GM23338 (cell line): ENCODE measurements around the gene DMAC1. TPM values are rescaled to one million over a fixed set of nuclear protein-coding genes. Genes with fewer than 3 reads are reported as not detected.

ENCODE experiments used
- ATAC-seq: fragments of 200-7000 bp; cut with Tn5 transposase; 3 replicates; pipeline ENCODE4 v1.9.1; 2020
- DNase-seq: peaks from one replicate; pipeline ENCODE4 v3.0.0-alpha.2; 2015; ENCODE audit warnings: low spot score
- H2AFZ ChIP-seq: fragments of 200-600 bp; sonication (generic); 2 replicates; pipeline ENCODE4 v1.8.0; 2016; ENCODE audit warnings: antibody characterized with exemption, mild to moderate bottlenecking, moderate library complexity
- H3F3A ChIP-seq: fragments of 200-600 bp; sonication (generic); replicated peaks from 2 replicates; pipeline ENCODE4 v1.8.0; 2017; ENCODE audit warnings: antibody characterized with exemption, mixed run types, low read depth
- H3K27ac ChIP-seq: fragments of 200-600 bp; sonication (generic); 2 replicates; pipeline ENCODE4 v1.6.1; 2016; ENCODE audit warnings: low read depth
- H3K27me3 ChIP-seq: fragments of 200-600 bp; sonication (generic); 2 replicates; pipeline ENCODE4 v1.8.0; 2016; ENCODE audit warnings: mild to moderate bottlenecking, mixed run types, moderate library complexity; ENCODE audit not compliant: insufficient read depth
- H3K36me3 ChIP-seq: fragments of 200-600 bp; sonication (generic); 2 replicates; pipeline ENCODE4 v1.8.0; 2016; ENCODE audit warnings: mild to moderate bottlenecking; ENCODE audit not compliant: insufficient read depth
- H3K4me1 ChIP-seq: fragments of 200-600 bp; sonication (generic); 2 replicates; pipeline ENCODE4 v1.8.0; 2016; ENCODE audit warnings: mild to moderate bottlenecking, moderate library complexity; ENCODE audit not compliant: insufficient read depth
- H3K4me2 ChIP-seq: fragments of 200-600 bp; sonication (generic); 2 replicates; pipeline ENCODE4 v1.7.1; 2017; ENCODE audit warnings: mixed run types
- H3K4me3 ChIP-seq: fragments of 200-600 bp; sonication (generic); 2 replicates; pipeline ENCODE4 v1.6.1; 2016; ENCODE audit warnings: mixed run types
- H3K79me2 ChIP-seq: fragments of 200-600 bp; sonication (generic); replicated peaks from 2 replicates; pipeline ENCODE4 v1.8.0; 2017; ENCODE audit warnings: mild to moderate bottlenecking; ENCODE audit not compliant: insufficient read depth
- H3K9me2 ChIP-seq: fragments of 200-600 bp; sonication (generic); 2 replicates; pipeline ENCODE4 v1.8.0; 2017; ENCODE audit not compliant: insufficient read depth
- H4K20me1 ChIP-seq: fragments of 200-600 bp; sonication (generic); replicated peaks from 2 replicates; pipeline ENCODE4 v1.8.0; 2017; ENCODE audit warnings: mild to moderate bottlenecking; ENCODE audit not compliant: insufficient read depth
- H3K27ac Mint-ChIP-seq: 2 replicates; pipeline ENCODE4 v1.8.0; 2020; ENCODE audit warnings: inconsistent platforms, mild to moderate bottlenecking, moderate library complexity, mixed read lengths
- H3K27me3 Mint-ChIP-seq: 3 replicates; pipeline ENCODE4 v1.8.0; 2022; ENCODE audit warnings: low read depth, mild to moderate bottlenecking, moderate library complexity, mixed read lengths, inconsistent platforms; ENCODE audit not compliant: insufficient read depth, poor library complexity
- H3K36me3 Mint-ChIP-seq: 3 replicates; pipeline ENCODE4 v1.8.0; 2021; ENCODE audit warnings: low read depth, mild to moderate bottlenecking, inconsistent platforms, moderate library complexity, mixed read lengths
- H3K4me1 Mint-ChIP-seq: 3 replicates; pipeline ENCODE4 v1.8.0; 2020; ENCODE audit warnings: mild to moderate bottlenecking, inconsistent platforms, mixed read lengths
- H3K4me3 Mint-ChIP-seq: 3 replicates; pipeline ENCODE4 v1.8.0; 2021; ENCODE audit warnings: moderate library complexity, mild to moderate bottlenecking, inconsistent platforms, mixed read lengths
- H3K9me3 Mint-ChIP-seq: 3 replicates; pipeline ENCODE4 v1.8.0; 2020; ENCODE audit warnings: moderate library complexity, mild to moderate bottlenecking, inconsistent platforms, mixed read lengths
- CREB1 ChIP-seq: fragments of 250-450 bp; sonication (Bioruptor Pico); IDR thresholded peaks from 2 replicates; pipeline ENCODE4 v1.5.0; 2020; ENCODE audit warnings: low read depth, mild to moderate bottlenecking, moderate library complexity
- EZH2 ChIP-seq: fragments of 200-600 bp; sonication (generic); IDR thresholded peaks from one replicate; pipeline ENCODE4 v1.8.0; 2017; ENCODE audit warnings: antibody characterized with exemption, mild to moderate bottlenecking, low read depth; ENCODE audit not compliant: unreplicated experiment
- EZH2phosphoT487 ChIP-seq: fragments of 200-600 bp; sonication (generic); IDR thresholded peaks from one replicate; pipeline ENCODE4 v1.8.1; 2018; ENCODE audit warnings: antibody characterized with exemption; ENCODE audit not compliant: unreplicated experiment
- JUNB ChIP-seq: IDR thresholded peaks from one replicate; pipeline ENCODE4 v1.6.1; 2016; ENCODE audit warnings: antibody characterized with exemption; ENCODE audit not compliant: unreplicated experiment
- NANOG ChIP-seq: IDR thresholded peaks from 2 replicates; pipeline ENCODE4 v1.6.1; 2016; ENCODE audit warnings: antibody characterized with exemption, borderline replicate concordance
- POLR2AphosphoS5 ChIP-seq: IDR thresholded peaks from 2 replicates; pipeline ENCODE4 v1.6.1; 2016; ENCODE audit warnings: antibody characterized with exemption, low read depth
- STAT1 ChIP-seq: IDR thresholded peaks from one replicate; pipeline ENCODE4 v1.6.1; 2016; ENCODE audit warnings: antibody characterized with exemption; ENCODE audit not compliant: unreplicated experiment
- ZNF114 ChIP-seq: fragments of 250-450 bp; sonication (Bioruptor Pico); IDR thresholded peaks from 2 replicates; pipeline ENCODE4 v1.5.0; 2020; ENCODE audit warnings: mild to moderate bottlenecking, moderate library complexity
- ZNF331 ChIP-seq: fragments of 250-450 bp; sonication (Bioruptor Pico); IDR thresholded peaks from 2 replicates; pipeline ENCODE4 v1.5.0; 2020; ENCODE audit warnings: low read depth, mild to moderate bottlenecking, moderate library complexity
- polyA plus RNA-seq: library from polyadenylated mRNA; unstranded; fragments of >200 nt; fragmentation: Nextera tagmentation; extraction: Ambion mirVana; gene quantifications from 2 replicates; pipeline ENCODE4 v1.2.1, GENCODE V29; 2016
- total RNA-seq: library from RNA; depleted of rRNA; stranded (reverse); fragments of >200 nt; shearing (Covaris generic); gene quantifications from 2 replicates; pipeline ENCODE4 v1.2.3, GENCODE V29; 2014
- TF ChIP-seq, protein P1 (sequence below), 2 experiments: fragments of 200-600 bp in 1 of 2; sonication (generic) in 1 of 2; conservative IDR thresholded peaks; 2 replicates each; pipeline versions ENCODE4 v1.5.1 to v1.6.1; 2016 to 2017; ENCODE audit warnings: antibody characterized with exemption in 2 of 2, low read depth in 2 of 2, mild to moderate bottlenecking in 2 of 2, moderate library complexity in 1 of 2
- TF ChIP-seq, protein P2 (sequence below): IDR thresholded peaks from one replicate; pipeline ENCODE4 v1.6.1; 2018; ENCODE audit warnings: antibody characterized with exemption; ENCODE audit not compliant: unreplicated experiment
- TF ChIP-seq, protein P3 (sequence below): IDR thresholded peaks from 2 replicates; pipeline ENCODE4 v1.6.1; 2016; ENCODE audit warnings: antibody characterized with exemption
- TF ChIP-seq, protein P4 (sequence below): fragments of 250-450 bp; sonication (Bioruptor Pico); IDR thresholded peaks from 2 replicates; pipeline ENCODE4 v1.5.0; 2020; ENCODE audit warnings: mild to moderate bottlenecking, moderate library complexity

DMAC1 gene
- total and polyA plus RNA-seq, 2 experiments from 2014 or later = 24.6 to 116 TPM

DNA sequence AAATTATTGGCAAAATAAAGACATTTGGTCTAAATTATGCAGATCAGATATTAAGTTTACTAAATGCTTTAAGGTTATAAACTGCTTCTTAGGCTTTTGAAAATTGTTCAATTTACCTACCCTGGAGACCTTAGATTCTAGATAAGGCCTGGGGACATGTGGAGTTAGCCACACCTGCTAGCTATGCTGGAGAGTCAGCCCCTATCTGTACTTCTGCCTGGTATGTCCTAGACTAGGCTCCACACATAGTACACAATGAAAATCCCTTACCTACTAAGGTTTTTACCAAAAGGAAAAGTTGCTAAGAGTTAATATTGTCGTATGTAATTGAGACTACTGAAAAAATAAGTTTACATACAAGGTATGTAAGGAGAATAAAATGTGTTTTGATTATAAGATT is 49.8 kb upstream of the DMAC1 start:
- Mint-ChIP-seq H3K27ac (no peak overlapping the region), H3K27me3 (no peaks in the 10 kb centered on the region), H3K4me1 (peaks cover 7% of the 10 kb centered on the region; the same call in 2 of the 3 replicates), H3K4me3 (no peak overlapping the region), H3K36me3 (peaks cover 3% of the 10 kb centered on the region; the same call in 1 of the 3 replicates), H3K9me3 (peaks cover 4% of the 10 kb centered on the region; the same call in 1 of the 3 replicates)
- DNase-seq (no peak), ATAC-seq (no peak)
- H3K4me3 ChIP-seq = no peak overlapping the region
- no peaks in the 10 kb centered on the region for H3K36me3 ChIP-seq
- H3K4me2 ChIP-seq = no peak overlapping the region
- TF ChIP-seq, protein P1, sequence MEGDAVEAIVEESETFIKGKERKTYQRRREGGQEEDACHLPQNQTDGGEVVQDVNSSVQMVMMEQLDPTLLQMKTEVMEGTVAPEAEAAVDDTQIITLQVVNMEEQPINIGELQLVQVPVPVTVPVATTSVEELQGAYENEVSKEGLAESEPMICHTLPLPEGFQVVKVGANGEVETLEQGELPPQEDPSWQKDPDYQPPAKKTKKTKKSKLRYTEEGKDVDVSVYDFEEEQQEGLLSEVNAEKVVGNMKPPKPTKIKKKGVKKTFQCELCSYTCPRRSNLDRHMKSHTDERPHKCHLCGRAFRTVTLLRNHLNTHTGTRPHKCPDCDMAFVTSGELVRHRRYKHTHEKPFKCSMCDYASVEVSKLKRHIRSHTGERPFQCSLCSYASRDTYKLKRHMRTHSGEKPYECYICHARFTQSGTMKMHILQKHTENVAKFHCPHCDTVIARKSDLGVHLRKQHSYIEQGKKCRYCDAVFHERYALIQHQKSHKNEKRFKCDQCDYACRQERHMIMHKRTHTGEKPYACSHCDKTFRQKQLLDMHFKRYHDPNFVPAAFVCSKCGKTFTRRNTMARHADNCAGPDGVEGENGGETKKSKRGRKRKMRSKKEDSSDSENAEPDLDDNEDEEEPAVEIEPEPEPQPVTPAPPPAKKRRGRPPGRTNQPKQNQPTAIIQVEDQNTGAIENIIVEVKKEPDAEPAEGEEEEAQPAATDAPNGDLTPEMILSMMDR (conservative IDR thresholded peaks at IDR 0.05; ENCODE audit: low read depth in 2 of 2) = no peak
- TF ChIP-seq, protein P2, sequence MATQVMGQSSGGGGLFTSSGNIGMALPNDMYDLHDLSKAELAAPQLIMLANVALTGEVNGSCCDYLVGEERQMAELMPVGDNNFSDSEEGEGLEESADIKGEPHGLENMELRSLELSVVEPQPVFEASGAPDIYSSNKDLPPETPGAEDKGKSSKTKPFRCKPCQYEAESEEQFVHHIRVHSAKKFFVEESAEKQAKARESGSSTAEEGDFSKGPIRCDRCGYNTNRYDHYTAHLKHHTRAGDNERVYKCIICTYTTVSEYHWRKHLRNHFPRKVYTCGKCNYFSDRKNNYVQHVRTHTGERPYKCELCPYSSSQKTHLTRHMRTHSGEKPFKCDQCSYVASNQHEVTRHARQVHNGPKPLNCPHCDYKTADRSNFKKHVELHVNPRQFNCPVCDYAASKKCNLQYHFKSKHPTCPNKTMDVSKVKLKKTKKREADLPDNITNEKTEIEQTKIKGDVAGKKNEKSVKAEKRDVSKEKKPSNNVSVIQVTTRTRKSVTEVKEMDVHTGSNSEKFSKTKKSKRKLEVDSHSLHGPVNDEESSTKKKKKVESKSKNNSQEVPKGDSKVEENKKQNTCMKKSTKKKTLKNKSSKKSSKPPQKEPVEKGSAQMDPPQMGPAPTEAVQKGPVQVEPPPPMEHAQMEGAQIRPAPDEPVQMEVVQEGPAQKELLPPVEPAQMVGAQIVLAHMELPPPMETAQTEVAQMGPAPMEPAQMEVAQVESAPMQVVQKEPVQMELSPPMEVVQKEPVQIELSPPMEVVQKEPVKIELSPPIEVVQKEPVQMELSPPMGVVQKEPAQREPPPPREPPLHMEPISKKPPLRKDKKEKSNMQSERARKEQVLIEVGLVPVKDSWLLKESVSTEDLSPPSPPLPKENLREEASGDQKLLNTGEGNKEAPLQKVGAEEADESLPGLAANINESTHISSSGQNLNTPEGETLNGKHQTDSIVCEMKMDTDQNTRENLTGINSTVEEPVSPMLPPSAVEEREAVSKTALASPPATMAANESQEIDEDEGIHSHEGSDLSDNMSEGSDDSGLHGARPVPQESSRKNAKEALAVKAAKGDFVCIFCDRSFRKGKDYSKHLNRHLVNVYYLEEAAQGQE = no peak
- TF ChIP-seq, protein P3, sequence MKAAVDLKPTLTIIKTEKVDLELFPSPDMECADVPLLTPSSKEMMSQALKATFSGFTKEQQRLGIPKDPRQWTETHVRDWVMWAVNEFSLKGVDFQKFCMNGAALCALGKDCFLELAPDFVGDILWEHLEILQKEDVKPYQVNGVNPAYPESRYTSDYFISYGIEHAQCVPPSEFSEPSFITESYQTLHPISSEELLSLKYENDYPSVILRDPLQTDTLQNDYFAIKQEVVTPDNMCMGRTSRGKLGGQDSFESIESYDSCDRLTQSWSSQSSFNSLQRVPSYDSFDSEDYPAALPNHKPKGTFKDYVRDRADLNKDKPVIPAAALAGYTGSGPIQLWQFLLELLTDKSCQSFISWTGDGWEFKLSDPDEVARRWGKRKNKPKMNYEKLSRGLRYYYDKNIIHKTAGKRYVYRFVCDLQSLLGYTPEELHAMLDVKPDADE = no peak
- no peak for TF ChIP-seq EZH2
- TF ChIP-seq, protein P4, sequence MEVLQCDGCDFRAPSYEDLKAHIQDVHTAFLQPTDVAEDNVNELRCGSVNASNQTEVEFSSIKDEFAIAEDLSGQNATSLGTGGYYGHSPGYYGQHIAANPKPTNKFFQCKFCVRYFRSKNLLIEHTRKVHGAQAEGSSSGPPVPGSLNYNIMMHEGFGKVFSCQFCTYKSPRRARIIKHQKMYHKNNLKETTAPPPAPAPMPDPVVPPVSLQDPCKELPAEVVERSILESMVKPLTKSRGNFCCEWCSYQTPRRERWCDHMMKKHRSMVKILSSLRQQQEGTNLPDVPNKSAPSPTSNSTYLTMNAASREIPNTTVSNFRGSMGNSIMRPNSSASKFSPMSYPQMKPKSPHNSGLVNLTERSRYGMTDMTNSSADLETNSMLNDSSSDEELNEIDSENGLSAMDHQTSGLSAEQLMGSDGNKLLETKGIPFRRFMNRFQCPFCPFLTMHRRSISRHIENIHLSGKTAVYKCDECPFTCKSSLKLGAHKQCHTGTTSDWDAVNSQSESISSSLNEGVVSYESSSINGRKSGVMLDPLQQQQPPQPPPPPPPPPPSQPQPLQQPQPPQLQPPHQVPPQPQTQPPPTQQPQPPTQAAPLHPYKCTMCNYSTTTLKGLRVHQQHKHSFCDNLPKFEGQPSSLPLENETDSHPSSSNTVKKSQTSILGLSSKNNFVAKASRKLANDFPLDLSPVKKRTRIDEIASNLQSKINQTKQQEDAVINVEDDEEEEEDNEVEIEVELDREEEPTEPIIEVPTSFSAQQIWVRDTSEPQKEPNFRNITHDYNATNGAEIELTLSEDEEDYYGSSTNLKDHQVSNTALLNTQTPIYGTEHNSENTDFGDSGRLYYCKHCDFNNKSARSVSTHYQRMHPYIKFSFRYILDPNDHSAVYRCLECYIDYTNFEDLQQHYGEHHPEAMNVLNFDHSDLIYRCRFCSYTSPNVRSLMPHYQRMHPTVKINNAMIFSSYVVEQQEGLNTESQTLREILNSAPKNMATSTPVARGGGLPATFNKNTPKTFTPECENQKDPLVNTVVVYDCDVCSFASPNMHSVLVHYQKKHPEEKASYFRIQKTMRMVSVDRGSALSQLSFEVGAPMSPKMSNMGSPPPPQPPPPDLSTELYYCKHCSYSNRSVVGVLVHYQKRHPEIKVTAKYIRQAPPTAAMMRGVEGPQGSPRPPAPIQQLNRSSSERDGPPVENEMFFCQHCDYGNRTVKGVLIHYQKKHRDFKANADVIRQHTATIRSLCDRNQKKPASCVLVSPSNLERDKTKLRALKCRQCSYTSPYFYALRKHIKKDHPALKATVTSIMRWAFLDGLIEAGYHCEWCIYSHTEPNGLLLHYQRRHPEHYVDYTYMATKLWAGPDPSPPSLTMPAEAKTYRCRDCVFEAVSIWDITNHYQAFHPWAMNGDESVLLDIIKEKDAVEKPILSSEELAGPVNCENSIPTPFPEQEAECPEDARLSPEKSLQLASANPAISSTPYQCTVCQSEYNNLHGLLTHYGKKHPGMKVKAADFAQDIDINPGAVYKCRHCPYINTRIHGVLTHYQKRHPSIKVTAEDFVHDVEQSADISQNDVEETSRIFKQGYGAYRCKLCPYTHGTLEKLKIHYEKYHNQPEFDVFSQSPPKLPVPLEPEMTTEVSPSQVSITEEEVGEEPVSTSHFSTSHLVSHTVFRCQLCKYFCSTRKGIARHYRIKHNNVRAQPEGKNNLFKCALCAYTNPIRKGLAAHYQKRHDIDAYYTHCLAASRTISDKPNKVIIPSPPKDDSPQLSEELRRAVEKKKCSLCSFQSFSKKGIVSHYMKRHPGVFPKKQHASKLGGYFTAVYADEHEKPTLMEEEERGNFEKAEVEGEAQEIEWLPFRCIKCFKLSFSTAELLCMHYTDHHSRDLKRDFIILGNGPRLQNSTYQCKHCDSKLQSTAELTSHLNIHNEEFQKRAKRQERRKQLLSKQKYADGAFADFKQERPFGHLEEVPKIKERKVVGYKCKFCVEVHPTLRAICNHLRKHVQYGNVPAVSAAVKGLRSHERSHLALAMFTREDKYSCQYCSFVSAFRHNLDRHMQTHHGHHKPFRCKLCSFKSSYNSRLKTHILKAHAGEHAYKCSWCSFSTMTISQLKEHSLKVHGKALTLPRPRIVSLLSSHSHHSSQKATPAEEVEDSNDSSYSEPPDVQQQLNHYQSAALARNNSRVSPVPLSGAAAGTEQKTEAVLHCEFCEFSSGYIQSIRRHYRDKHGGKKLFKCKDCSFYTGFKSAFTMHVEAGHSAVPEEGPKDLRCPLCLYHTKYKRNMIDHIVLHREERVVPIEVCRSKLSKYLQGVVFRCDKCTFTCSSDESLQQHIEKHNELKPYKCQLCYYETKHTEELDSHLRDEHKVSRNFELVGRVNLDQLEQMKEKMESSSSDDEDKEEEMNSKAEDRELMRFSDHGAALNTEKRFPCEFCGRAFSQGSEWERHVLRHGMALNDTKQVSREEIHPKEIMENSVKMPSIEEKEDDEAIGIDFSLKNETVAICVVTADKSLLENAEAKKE (CRISPR knock-in tag) = no peak
- TF ChIP-seq CREB1 (CRISPR knock-in tag) = no peak
- no peak for TF ChIP-seq ZNF331
- no peak for TF ChIP-seq POLR2AphosphoS5
- TF ChIP-seq EZH2phosphoT487 = no peak
- TF ChIP-seq ZNF114 = no peak
- TF ChIP-seq NANOG = no peak
- TF ChIP-seq JUNB = no peak
- no peak for TF ChIP-seq STAT1
- H3K9me2 ChIP-seq = no peaks in the 10 kb centered on the region; the same call in 1 of the 2 replicates
- H4K20me1 ChIP-seq = no peaks in the 10 kb centered on the region
- H3K27ac ChIP-seq = no peak overlapping the region
- no peak overlapping the region for H2AFZ ChIP-seq
- H3F3A ChIP-seq = no peaks in the 10 kb centered on the region
- H3K4me1 ChIP-seq = peaks cover 7% of the 10 kb centered on the region; the same call in 1 of the 2 replicates
- H3K79me2 ChIP-seq = no peaks in the 10 kb centered on the region
- no peaks in the 10 kb centered on the region for H3K27me3 ChIP-seq
